Urinary bladder (tissue), 2 donors: Measurements from ENCODE around the gene UFL1. TPM values are rescaled to one million over a fixed set of nuclear protein-coding genes. Genes with fewer than 3 reads are reported as not detected.

ENCODE experiments used
- polyA plus RNA-seq: library from polyadenylated mRNA; stranded (reverse); fragments of 200-250 nt; gene quantifications from one replicate; pipeline ENCODE4 v1.2.3, GENCODE V29; 2013
- total RNA-seq: library from RNA; depleted of rRNA; stranded (reverse); fragments of >200 nt; gene quantifications from one replicate; pipeline ENCODE4 v1.2.3, GENCODE V29; 2014
- donor health status: healthy.

Gene UFL1
- total and polyA plus RNA-seq, 2 donors: 20.7 to 60.2 TPM

Other genes starting within 250 kb of the UFL1 start
- 3.0 TPM for gene FHL5, start 41.3 kb downstream of the UFL1 start, total RNA-seq
- gene FHL5, start 41.3 kb downstream of the UFL1 start, polyA plus RNA-seq: 12.8 TPM